Measurements from ENCODE around the gene ZNF865. TPM values are rescaled to one million over a fixed set of nuclear protein-coding genes. Genes with fewer than 3 reads are reported as not detected.
A peak's percentile ranks its signal among the peaks of the same experiment; 100 is the strongest.

Gene ZNF865
- total RNA-seq, 4 donors from 2014 or later: 7.5 to 15.4 (median 10.2) TPM

DNA sequence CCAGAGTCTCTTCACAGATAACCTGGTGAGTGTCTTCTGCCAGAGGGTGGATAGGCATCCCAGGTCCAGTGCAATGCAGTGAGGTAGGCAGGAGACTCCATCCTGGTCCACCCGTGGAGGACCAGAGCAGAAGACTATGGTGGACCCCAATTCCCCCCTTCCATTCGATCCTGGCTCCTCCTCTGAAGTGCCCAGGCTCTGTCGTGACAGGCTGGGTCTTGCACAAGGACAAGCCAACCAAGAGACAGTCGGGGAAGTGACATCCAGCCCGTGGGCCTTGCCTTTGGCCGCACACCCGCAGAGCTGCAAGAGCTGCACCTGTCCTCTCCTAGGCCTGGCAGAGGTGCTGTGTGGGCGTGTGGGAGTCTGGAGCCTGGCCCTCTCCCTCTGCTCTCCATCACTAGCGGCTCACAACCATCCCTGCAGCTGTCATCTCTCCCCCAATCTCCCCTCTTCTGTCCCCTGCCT, 15.8 kb downstream of the ZNF865 start:
- WGBS: 83% methylated on average over 5 of the region's 9 CpGs

DNA sequence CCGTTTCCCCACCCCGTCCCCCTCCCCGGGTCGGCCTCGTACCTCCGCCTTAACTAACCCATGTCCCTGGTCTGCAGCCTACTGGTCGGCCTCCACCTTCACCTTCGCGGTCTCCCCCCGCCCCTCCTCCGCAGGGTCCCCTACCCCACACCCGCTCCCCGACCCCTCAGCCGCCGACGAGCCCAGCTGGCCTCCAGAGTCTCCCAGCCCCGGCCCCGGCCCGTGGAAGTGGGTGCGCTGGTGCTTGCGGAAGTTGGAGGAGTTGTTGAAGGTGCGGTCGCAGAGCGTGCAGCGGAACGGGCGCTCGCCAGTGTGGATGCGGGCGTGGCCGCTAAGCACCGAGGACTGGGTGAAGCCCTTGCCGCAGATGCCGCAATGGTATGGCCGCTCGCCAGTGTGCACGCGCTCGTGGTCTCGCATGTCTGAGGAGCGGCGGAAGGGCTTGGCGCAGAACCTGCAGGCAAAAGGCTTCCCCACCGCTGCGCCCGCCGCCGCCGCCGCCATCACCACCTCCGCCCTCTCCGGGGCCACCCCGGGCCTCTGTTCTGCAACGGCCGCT, 16.3 kb downstream of the ZNF865 start:
- no peak for DNase-seq (ENCODE audit: extremely low spot score)
- peaks cover 6 to 38% (median 29%) of the 10 kb centered on the region in 4 donors for H3K36me3 ChIP-seq
- H3K27me3 ChIP-seq: no peaks in the 10 kb centered on the region
- H3K9me3 ChIP-seq: no peaks in the 10 kb centered on the region
- H3K27ac ChIP-seq (replicated peaks in 1 of 4): no peak overlapping the region
- H3K4me1 ChIP-seq: peaks cover 5 to 42% (median 33%) of the 10 kb centered on the region in 4 donors
- TF ChIP-seq POLR2A (IDR thresholded peaks at IDR 0.05; ENCODE audit: low read depth): no peak
- no peak for TF ChIP-seq POLR2AphosphoS5 (IDR thresholded peaks at IDR 0.05)
- TF ChIP-seq, protein P1, sequence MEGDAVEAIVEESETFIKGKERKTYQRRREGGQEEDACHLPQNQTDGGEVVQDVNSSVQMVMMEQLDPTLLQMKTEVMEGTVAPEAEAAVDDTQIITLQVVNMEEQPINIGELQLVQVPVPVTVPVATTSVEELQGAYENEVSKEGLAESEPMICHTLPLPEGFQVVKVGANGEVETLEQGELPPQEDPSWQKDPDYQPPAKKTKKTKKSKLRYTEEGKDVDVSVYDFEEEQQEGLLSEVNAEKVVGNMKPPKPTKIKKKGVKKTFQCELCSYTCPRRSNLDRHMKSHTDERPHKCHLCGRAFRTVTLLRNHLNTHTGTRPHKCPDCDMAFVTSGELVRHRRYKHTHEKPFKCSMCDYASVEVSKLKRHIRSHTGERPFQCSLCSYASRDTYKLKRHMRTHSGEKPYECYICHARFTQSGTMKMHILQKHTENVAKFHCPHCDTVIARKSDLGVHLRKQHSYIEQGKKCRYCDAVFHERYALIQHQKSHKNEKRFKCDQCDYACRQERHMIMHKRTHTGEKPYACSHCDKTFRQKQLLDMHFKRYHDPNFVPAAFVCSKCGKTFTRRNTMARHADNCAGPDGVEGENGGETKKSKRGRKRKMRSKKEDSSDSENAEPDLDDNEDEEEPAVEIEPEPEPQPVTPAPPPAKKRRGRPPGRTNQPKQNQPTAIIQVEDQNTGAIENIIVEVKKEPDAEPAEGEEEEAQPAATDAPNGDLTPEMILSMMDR (IDR thresholded peaks at IDR 0.05): no peak
- TF ChIP-seq EP300 (IDR thresholded peaks at IDR 0.05): no peak
- intact Hi-C loops (cut with DNase I): no loop called here
- H3K4me3 ChIP-seq: no peak overlapping the region
- WGBS: 93% methylated on average over 45 of the region's 55 CpGs

More for the DNA sequence above, 15.8 kb downstream of the ZNF865 start:
- H3K9me3 ChIP-seq: no peaks in the 10 kb centered on the region
- no peaks in the 10 kb centered on the region for H3K27me3 ChIP-seq
- intact Hi-C loops (cut with DNase I): no loop called here
- peaks cover 11 to 44% (median 34%) of the 10 kb centered on the region in 4 donors for H3K36me3 ChIP-seq
- DNase-seq (ENCODE audit: extremely low spot score): no peak
- TF ChIP-seq POLR2AphosphoS5 (IDR thresholded peaks at IDR 0.05) (no peak), POLR2A (IDR thresholded peaks at IDR 0.05; ENCODE audit: low read depth) (no peak), EP300 (IDR thresholded peaks at IDR 0.05) (no peak)
- TF ChIP-seq, protein P1 (IDR thresholded peaks at IDR 0.05): no peak
- H3K4me1 ChIP-seq: peaks cover 5 to 42% (median 33%) of the 10 kb centered on the region in 4 donors
- H3K4me3 ChIP-seq: no peak overlapping the region
- no peak overlapping the region for H3K27ac ChIP-seq (replicated peaks in 1 of 4)

DNA sequence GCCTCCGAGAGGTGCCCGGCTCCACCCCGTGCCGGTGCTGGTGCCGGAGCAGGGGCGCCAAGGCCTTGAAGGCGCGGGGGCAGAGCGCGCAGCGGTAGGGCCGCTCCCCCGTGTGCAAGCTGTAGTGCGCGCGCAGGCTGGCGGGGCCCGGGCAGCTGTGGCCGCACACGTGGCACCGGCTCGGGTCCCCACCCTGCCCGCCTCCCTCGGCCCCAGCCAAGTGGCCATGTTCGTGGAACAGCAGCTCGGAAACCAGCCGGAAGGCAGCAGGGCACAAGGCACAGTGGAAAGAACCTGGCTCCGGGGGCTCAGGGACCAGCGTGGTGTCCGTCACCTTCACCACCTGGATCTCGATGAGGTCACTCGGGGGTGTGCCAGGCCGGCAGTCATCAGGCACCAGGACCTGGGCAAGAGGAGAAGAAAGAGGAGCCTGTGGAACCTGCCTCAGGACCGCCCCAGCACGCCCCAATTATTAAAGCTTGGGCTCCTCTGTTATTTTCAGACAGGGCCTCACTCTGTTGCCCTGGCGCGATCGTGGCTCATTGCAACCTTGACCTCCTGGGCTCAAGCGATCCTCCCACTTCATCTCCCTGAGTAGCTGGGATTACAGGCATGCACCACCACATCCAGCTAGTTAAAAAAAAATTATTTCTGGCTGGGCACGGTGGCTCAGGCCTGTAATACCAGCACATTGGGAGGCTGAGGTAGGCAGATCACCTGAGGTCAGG, 17.0 kb downstream of the ZNF865 start:
- DNase-seq (ENCODE audit: extremely low spot score): no peak
- intact Hi-C loops (cut with DNase I): no loop called here
- peaks cover 6 to 32% (median 22%) of the 10 kb centered on the region in 4 donors for H3K36me3 ChIP-seq

GRCh38 chr19:55623130-55623529, 17.7 kb downstream of the ZNF865 start:
- WGBS: 98% methylated on average over 7 of the region's 7 CpGs
- Histone ChIP-seq H3K27ac (replicated peaks in 1 of 4) (peak overlapping the region in 2 of 4 donors; percentile 96), H3K4me3 (no peak overlapping the region), H3K4me1 (peaks cover 5 to 42% (median 33%) of the 10 kb centered on the region in 4 donors), H3K36me3 (peaks cover 6 to 25% (median 15%) of the 10 kb centered on the region in 4 donors), H3K9me3 (no peaks in the 10 kb centered on the region), H3K27me3 (no peaks in the 10 kb centered on the region)
- intact Hi-C loops (cut with DNase I): no loop called here
- no peak for DNase-seq (ENCODE audit: extremely low spot score)
- TF ChIP-seq POLR2A (IDR thresholded peaks at IDR 0.05; ENCODE audit: low read depth) (no peak), EP300 (IDR thresholded peaks at IDR 0.05) (no peak), POLR2AphosphoS5 (IDR thresholded peaks at IDR 0.05) (no peak)
- TF ChIP-seq, protein P1 (IDR thresholded peaks at IDR 0.05): no peak

More for the DNA sequence above, 17.0 kb downstream of the ZNF865 start:
- Histone ChIP-seq H3K9me3 (no peaks in the 10 kb centered on the region), H3K27me3 (no peaks in the 10 kb centered on the region), H3K27ac (replicated peaks in 1 of 4) (no peak overlapping the region), H3K4me3 (no peak overlapping the region), H3K4me1 (peaks cover 5 to 42% (median 33%) of the 10 kb centered on the region in 4 donors)
- 88% methylated on average over 7 of the region's 40 CpGs for WGBS
- TF ChIP-seq, protein P1 (IDR thresholded peaks at IDR 0.05): no peak
- no peak for TF ChIP-seq POLR2AphosphoS5 (IDR thresholded peaks at IDR 0.05)
- no peak for TF ChIP-seq EP300 (IDR thresholded peaks at IDR 0.05)
- no peak for TF ChIP-seq POLR2A (IDR thresholded peaks at IDR 0.05; ENCODE audit: low read depth)
